Psoas muscle (tissue), 8 donors: ENCODE data around the gene NAV2. TPM values are rescaled to one million over a fixed set of nuclear protein-coding genes. Genes with fewer than 3 reads are reported as not detected.

Experiments
- ATAC-seq, 4 donors: fragments of 200-7000 bp; cut with Tn5 transposase; one replicate each; pipeline ENCODE4 v1.9.1; 2020; ENCODE audit warnings: moderate library complexity in 3 of 4, mild to moderate bottlenecking in 2 of 4
- DNase-seq, 2 donors: peaks; one replicate each; pipeline ENCODE4 v3.0.0-alpha.2; 2020
- H3K27ac ChIP-seq: fragments of 200-600 bp; one replicate; pipeline ENCODE4 v1.8.0; 2022
- H3K27me3 ChIP-seq, 3 donors: fragments of 200-600 bp in 1 of 3; one replicate each; pipeline versions ENCODE4 v1.6.1 to v1.8.0; 2013 to 2022; ENCODE audit warnings: low read length in 2 of 3, mild to moderate bottlenecking in 2 of 3, moderate library complexity in 1 of 3; ENCODE audit not compliant: insufficient read depth in 3 of 3
- H3K36me3 ChIP-seq, 2 donors: fragments of 200-600 bp in 1 of 2; one replicate each; pipeline versions ENCODE4 v1.6.1 to v1.8.0; 2013 to 2022; ENCODE audit warnings: low read depth in 1 of 2, mild to moderate bottlenecking in 1 of 2, moderate library complexity in 1 of 2; ENCODE audit not compliant: insufficient read depth in 1 of 2
- H3K4me1 ChIP-seq: fragments of 200-600 bp; one replicate; pipeline ENCODE4 v1.8.0; 2022
- H3K4me3 ChIP-seq: fragments of 200-600 bp; one replicate; pipeline ENCODE4 v1.8.0; 2022; ENCODE audit warnings: mild to moderate bottlenecking
- H3K9me3 ChIP-seq: fragments of 200-600 bp; one replicate; pipeline ENCODE4 v1.8.0; 2022
- WGBS, 3 donors: extraction: QIAGEN DNeasy Blood & Tissue Kit; methylation state at CpG; one replicate each; pipeline versions ENCODE4 v1.1.6 to v1.1.7; 2013; 5-methylcytosine and 5-hydroxymethylcytosine counted together
- intact Hi-C, 2 donors: fragments of 100-400 bp; cut with DNase I; formaldehyde crosslinking; loops; one replicate each; pipeline versions ENCODE4 v1.11.0 to v1.14.2; 2022
- polyA plus RNA-seq, 3 donors: library from polyadenylated mRNA; stranded (reverse); fragments of 200-250 nt; gene quantifications; one replicate each; pipeline ENCODE4 v1.2.3, GENCODE V29; 2013
- total RNA-seq, 4 donors: library from RNA; stranded (reverse); fragmentation: NEBNext Ultra II Directional in 2 of 4; extraction: Animal tissue kit (Norgen Biotek cat#: 25700) in 2 of 4; gene quantifications; one replicate each; pipeline versions ENCODE4 v1.2.1 to v1.2.4, GENCODE V29; 2021 to 2023
- TF ChIP-seq, protein P1 (sequence below): fragments of 200-600 bp; IDR thresholded peaks from one replicate; pipeline ENCODE4 v1.8.0; 2022; ENCODE audit warnings: antibody characterized with exemption
- donor health status: healthy with polysubstance abuse.
- donor health status: DM: no; HTN: no; CAD: no; lungs with moderate emphysema.
- donor health status: Bipolar disorder and iron deficiency.
- donor health status: healthy.
- donor health status: DM: yes; HTN: yes; CAD: no.
- donor health status: DM: no; HTN: no; CAD: no.
- donor health status: DM: no; HTN: no; CAD: no.
- donor health status: DM: yes; HTN: yes; CAD: no.

The NAV2 gene
- total and polyA plus RNA-seq, 7 donors, result 0.68 to 21.8 (median 2.9) TPM

DNA sequence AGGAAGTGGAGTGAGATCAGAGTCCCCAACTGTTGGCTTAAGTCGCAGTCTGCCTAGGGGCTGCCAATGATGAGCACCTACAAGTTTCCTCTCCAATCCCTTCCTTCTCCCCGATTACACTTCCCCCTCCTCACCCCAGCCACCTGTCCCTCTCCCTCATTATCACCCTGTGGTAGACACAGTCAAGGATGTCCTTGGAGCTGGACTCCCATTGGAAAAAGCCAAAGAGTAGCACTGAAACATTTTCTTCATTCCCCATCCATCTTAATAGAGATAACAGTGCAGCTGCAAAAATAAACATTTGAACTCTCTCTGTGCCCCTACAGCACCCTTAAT lies 301.4 kb downstream of the NAV2 start:
- WGBS, 3 donors, result 7 to 11% (median 11%) methylated on average over 2 of the region's 2 CpGs
- ATAC-seq, result peak; percentile 53 to 70 (median 60)
- H3K4me3 ChIP-seq, result peak overlapping the region; percentile 44
- DNase-seq, result no peak
- H3K4me1 ChIP-seq, result peaks cover 27% of the 10 kb centered on the region
- no peaks in the 10 kb centered on the region for H3K36me3 ChIP-seq
- TF ChIP-seq, protein P1, sequence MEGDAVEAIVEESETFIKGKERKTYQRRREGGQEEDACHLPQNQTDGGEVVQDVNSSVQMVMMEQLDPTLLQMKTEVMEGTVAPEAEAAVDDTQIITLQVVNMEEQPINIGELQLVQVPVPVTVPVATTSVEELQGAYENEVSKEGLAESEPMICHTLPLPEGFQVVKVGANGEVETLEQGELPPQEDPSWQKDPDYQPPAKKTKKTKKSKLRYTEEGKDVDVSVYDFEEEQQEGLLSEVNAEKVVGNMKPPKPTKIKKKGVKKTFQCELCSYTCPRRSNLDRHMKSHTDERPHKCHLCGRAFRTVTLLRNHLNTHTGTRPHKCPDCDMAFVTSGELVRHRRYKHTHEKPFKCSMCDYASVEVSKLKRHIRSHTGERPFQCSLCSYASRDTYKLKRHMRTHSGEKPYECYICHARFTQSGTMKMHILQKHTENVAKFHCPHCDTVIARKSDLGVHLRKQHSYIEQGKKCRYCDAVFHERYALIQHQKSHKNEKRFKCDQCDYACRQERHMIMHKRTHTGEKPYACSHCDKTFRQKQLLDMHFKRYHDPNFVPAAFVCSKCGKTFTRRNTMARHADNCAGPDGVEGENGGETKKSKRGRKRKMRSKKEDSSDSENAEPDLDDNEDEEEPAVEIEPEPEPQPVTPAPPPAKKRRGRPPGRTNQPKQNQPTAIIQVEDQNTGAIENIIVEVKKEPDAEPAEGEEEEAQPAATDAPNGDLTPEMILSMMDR, result no peak
- no peaks in the 10 kb centered on the region for H3K9me3 ChIP-seq
- no peaks in the 10 kb centered on the region for H3K27me3 ChIP-seq
- intact Hi-C loops, result loop anchor here in 1 of 2 donors (5.0 kb wide), 1 partner anchor 38 kb away; no protein-coding TSS in a partner anchor
- H3K27ac ChIP-seq, result peak overlapping the region; percentile 67

DNA sequence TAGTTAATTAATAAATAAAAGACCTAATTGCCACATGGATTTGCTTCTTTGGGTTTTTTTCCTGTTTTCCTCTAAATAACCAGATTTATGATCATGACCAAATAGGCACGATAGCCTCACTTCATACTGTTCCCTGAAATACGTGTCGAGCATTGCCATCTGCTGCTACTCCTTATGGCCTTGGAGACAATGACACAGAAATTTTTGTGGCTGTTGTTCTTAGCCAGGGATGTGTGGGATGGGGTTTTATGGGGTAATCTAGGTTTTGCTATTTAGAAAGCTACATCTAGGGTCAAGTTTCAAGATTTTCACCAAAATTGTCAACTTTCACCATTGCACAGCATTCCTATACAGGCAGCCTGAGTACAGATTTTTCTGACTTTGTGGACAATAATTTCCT lies 302.5 kb downstream of the NAV2 start:
- intact Hi-C loops, result no loop called here
- 87 to 96% (median 90%) methylated on average over 3 of the region's 3 CpGs for WGBS, 3 donors
- no peaks in the 10 kb centered on the region for H3K9me3 ChIP-seq
- no peaks in the 10 kb centered on the region for H3K27me3 ChIP-seq
- ATAC-seq (no peak), DNase-seq (no peak)
- H3K27ac ChIP-seq, result no peak overlapping the region
- no peak overlapping the region for H3K4me3 ChIP-seq
- peaks cover 27% of the 10 kb centered on the region for H3K4me1 ChIP-seq
- H3K36me3 ChIP-seq, result no peaks in the 10 kb centered on the region
- TF ChIP-seq, protein P1, result no peak

DNA sequence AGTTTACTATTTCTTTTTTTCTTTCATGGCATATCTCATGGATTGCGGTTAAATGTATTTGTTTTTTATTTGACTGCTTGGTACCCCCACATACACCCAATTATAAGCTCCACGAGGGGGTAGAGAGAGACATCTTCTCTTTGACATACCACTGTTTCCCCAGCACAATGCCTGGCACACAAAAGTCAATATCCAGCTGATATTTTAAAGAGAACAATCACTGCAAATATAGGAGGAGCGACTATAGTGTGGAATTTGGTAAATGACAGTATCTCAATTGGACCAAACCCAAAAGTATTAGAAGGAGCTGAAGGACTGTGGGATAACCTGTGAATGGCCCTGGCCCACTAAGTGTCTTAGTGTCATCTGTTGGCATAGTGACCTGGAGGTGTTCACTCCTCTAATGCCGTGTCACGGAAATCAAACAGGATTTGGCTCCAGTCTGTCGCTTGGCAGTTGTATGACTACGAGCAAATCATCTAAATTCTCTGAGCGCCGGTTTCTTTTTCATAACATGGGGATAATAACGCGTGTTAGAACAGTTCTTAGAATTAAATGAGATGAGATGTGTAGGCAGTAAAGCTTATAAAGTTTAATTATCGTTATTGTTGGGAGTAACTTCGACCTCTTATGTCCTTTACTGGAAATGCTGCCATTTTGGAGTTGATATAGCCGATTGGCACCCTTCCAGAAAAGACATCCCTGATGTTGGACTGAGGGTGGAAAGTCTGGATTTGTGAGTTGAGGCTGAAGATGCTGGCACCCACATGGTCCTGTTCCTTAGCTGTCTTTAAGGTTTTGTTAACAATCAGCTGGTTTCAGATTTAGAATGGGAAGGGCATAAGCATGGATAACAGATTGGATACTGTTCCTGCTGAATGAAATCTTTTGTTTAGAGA lies 303.1 kb downstream of the NAV2 start:
- 49 to 57% (median 51%) methylated on average over 14 of the region's 14 CpGs for WGBS, 3 donors
- no peaks in the 10 kb centered on the region for H3K27me3 ChIP-seq
- ATAC-seq (peak in 1 of 4 donors; percentile 22), DNase-seq (no peak)
- no peak overlapping the region for H3K4me3 ChIP-seq
- intact Hi-C loops, result no loop called here
- no peaks in the 10 kb centered on the region for H3K9me3 ChIP-seq
- H3K4me1 ChIP-seq, result peaks cover 27% of the 10 kb centered on the region
- no peaks in the 10 kb centered on the region for H3K36me3 ChIP-seq
- no peak overlapping the region for H3K27ac ChIP-seq
- TF ChIP-seq, protein P1, result no peak

DNA sequence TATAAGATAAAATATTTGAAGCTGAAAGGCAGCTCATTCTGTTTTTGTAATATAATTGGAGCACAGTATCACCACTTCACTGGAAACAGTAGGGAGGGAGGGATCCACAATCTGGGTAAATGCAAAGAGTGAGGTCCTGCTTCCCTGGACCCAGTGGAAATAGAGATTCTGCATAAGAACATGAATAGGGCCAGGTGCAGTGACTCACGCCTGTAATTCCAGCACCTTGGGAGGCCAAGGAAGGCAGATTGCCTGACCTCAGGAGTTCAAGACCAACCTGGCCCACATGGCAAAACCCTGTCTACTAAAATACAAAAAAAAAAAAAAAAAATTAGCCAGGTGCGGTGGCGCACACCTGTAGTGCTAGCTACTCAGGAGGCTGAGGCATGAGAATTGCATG lies 303.9 kb downstream of the NAV2 start:
- ATAC-seq (no peak), DNase-seq (no peak)
- Histone ChIP-seq H3K4me1 (peaks cover 27% of the 10 kb centered on the region), H3K27me3 (no peaks in the 10 kb centered on the region), H3K9me3 (no peaks in the 10 kb centered on the region), H3K27ac (no peak overlapping the region), H3K36me3 (no peaks in the 10 kb centered on the region), H3K4me3 (no peak overlapping the region)
- intact Hi-C loops, result no loop called here
- TF ChIP-seq, protein P1, result no peak
- 65 to 69% (median 67%) methylated on average over 3 of the region's 3 CpGs for WGBS, 3 donors
